Caco-2 (cell line): ENCODE measurements around the gene SNAP25. TPM values are rescaled to one million over a fixed set of nuclear protein-coding genes. Genes with fewer than 3 reads are reported as not detected.
A peak's percentile ranks its signal among the peaks of the same experiment; 100 is the strongest.

ENCODE experiments used
- BruUV-seq: library from RNA; stranded (reverse); fragments of 400-500 nt; replicated peaks from 2 replicates; lab custom pipeline; 2021; lab: Mats Ljungman, UMichigan
- CTCF ChIA-PET: fragments of 300-600 bp; sonication (Branson Sonifier 250); formaldehyde crosslinking; loops from one replicate; lab custom pipeline; 2022; ENCODE audit warnings: antibody characterized with exemption; lab: Charles Lee
- POLR2A ChIA-PET: fragments of 300-600 bp; sonication (Branson Sonifier 250); formaldehyde crosslinking; loops from one replicate; lab custom pipeline; 2022; ENCODE audit warnings: antibody characterized with exemption; lab: Charles Lee
- DNase-seq, 2 experiments: peaks; one replicate each; pipeline versions ENCODE4 v3.0.0 to v3.0.0-alpha.2; 2020 to 2022
- H3K27me3 ChIP-seq: replicated peaks from 2 replicates; pipeline ENCODE4 v1.6.0; 2011; ENCODE audit warnings: low read length; ENCODE audit not compliant: control insufficient read depth, insufficient read depth
- H3K36me3 ChIP-seq: 2 replicates; pipeline ENCODE4 v1.5.1; 2011; ENCODE audit warnings: low read length; ENCODE audit not compliant: control insufficient read depth, insufficient read depth
- H3K4me1 ChIP-seq: fragments of 250-450 bp; sonication (Bioruptor Pico); 2 replicates; pipeline ENCODE4 v1.5.1; 2020; ENCODE audit warnings: mild to moderate bottlenecking
- H3K4me3 ChIP-seq: 2 replicates; pipeline ENCODE4 v1.5.1; 2011; ENCODE audit warnings: low read depth, mild to moderate bottlenecking, control low read depth, low read length
- H3K9me3 ChIP-seq: fragments of 250-450 bp; sonication (Bioruptor Pico); 2 replicates; pipeline ENCODE4 v1.5.1; 2020; ENCODE audit warnings: mild to moderate bottlenecking, moderate library complexity
- H3K27ac Mint-ChIP-seq: one replicate; pipeline ENCODE4 v1.8.0; 2022; ENCODE audit warnings: mixed read lengths; ENCODE audit not compliant: unreplicated experiment
- H3K27me3 Mint-ChIP-seq: one replicate; pipeline ENCODE4 v1.8.0; 2022; ENCODE audit warnings: mixed read lengths; ENCODE audit not compliant: insufficient read depth, unreplicated experiment
- H3K36me3 Mint-ChIP-seq: one replicate; pipeline ENCODE4 v1.8.0; 2022; ENCODE audit warnings: mild to moderate bottlenecking, mixed read lengths; ENCODE audit not compliant: insufficient read depth, unreplicated experiment
- H3K4me1 Mint-ChIP-seq: one replicate; pipeline ENCODE4 v1.8.0; 2022; ENCODE audit warnings: low read depth, mixed read lengths; ENCODE audit not compliant: unreplicated experiment
- H3K4me3 Mint-ChIP-seq: one replicate; pipeline ENCODE4 v1.8.0; 2022; ENCODE audit warnings: mild to moderate bottlenecking, moderate library complexity, mixed read lengths; ENCODE audit not compliant: unreplicated experiment
- H3K9me3 Mint-ChIP-seq: one replicate; pipeline ENCODE4 v1.8.0; 2022; ENCODE audit warnings: mixed read lengths; ENCODE audit not compliant: unreplicated experiment
- intact Hi-C: fragments of 100-400 bp; cut with micrococcal nuclease; formaldehyde crosslinking; loops from one replicate; pipeline ENCODE4 v1.10.0; 2022; ENCODE audit not compliant: unreplicated experiment
- total RNA-seq: library from RNA; stranded (reverse); gene quantifications from 2 replicates; pipeline ENCODE4 v1.2.3, GENCODE V29; 2022
- TF ChIP-seq, protein P1 (sequence below), 2 experiments: fragments of 200-600 bp in 1 of 2; IDR thresholded peaks; 1 replicate in 1 of 2; 2 replicates in 1 of 2; pipeline versions ENCODE4 v1.5.1 to v1.8.0; 2011 to 2022; ENCODE audit warnings: antibody characterized with exemption in 1 of 2, control low read depth in 1 of 2, inconsistent platforms in 1 of 2, low read depth in 1 of 2, low read length in 1 of 2, mild to moderate bottlenecking in 1 of 2, moderate library complexity in 1 of 2; ENCODE audit not compliant: insufficient read depth in 1 of 2, severe bottlenecking in 1 of 2, unreplicated experiment in 1 of 2

SNAP25 gene
- total RNA-seq, 1 experiment from 2014 or later, result not detected

- ChIA-PET POLR2A (no interaction called here), CTCF (no interaction called here)
- Mint-ChIP-seq H3K4me1 (no peaks in the 10 kb centered on the region), H3K9me3 (no peaks in the 10 kb centered on the region), H3K27me3 (peaks cover 11% of the 10 kb centered on the region), H3K4me3 (no peak overlapping the region), H3K27ac (no peak overlapping the region), H3K36me3 (no peaks in the 10 kb centered on the region)
- Histone ChIP-seq H3K9me3 (no peaks in the 10 kb centered on the region), H3K4me3 (no peak overlapping the region), H3K4me1 (no peaks in the 10 kb centered on the region), H3K36me3 (no peaks in the 10 kb centered on the region), H3K27me3 (no peaks in the 10 kb centered on the region)
- TF ChIP-seq, protein P1, sequence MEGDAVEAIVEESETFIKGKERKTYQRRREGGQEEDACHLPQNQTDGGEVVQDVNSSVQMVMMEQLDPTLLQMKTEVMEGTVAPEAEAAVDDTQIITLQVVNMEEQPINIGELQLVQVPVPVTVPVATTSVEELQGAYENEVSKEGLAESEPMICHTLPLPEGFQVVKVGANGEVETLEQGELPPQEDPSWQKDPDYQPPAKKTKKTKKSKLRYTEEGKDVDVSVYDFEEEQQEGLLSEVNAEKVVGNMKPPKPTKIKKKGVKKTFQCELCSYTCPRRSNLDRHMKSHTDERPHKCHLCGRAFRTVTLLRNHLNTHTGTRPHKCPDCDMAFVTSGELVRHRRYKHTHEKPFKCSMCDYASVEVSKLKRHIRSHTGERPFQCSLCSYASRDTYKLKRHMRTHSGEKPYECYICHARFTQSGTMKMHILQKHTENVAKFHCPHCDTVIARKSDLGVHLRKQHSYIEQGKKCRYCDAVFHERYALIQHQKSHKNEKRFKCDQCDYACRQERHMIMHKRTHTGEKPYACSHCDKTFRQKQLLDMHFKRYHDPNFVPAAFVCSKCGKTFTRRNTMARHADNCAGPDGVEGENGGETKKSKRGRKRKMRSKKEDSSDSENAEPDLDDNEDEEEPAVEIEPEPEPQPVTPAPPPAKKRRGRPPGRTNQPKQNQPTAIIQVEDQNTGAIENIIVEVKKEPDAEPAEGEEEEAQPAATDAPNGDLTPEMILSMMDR (IDR thresholded peaks at IDR 0.05; ENCODE audit: insufficient read depth in 1 of 2, low read depth in 1 of 2, low read length in 1 of 2, severe bottlenecking in 1 of 2, unreplicated experiment in 1 of 2), result no peak
- no peak for DNase-seq
- no TSS peak for BruUV-seq
- intact Hi-C loops, result no loop called here
These were observed 5.1 kb upstream of the SNAP25 start for GRCh38 chr20:10213526-10213925.

- ChIA-PET POLR2A (no interaction called here), CTCF (no interaction called here)
- H3K9me3 Mint-ChIP-seq, result no peaks in the 10 kb centered on the region
- TF ChIP-seq, protein P1 (IDR thresholded peaks at IDR 0.05; ENCODE audit: insufficient read depth in 1 of 2, low read depth in 1 of 2, low read length in 1 of 2, severe bottlenecking in 1 of 2, unreplicated experiment in 1 of 2), result no peak
- no peaks in the 10 kb centered on the region for H3K36me3 Mint-ChIP-seq
- intact Hi-C loops, result no loop called here
- no peak overlapping the region for H3K4me3 Mint-ChIP-seq
- H3K27me3 Mint-ChIP-seq, result peaks cover 12% of the 10 kb centered on the region
- no peak for DNase-seq
- H3K4me1 ChIP-seq, result no peaks in the 10 kb centered on the region
- BruUV-seq, result no TSS peak
- H3K27me3 ChIP-seq, result no peaks in the 10 kb centered on the region
- H3K27ac Mint-ChIP-seq, result no peak overlapping the region
- H3K4me3 ChIP-seq, result no peak overlapping the region
- no peaks in the 10 kb centered on the region for H3K4me1 Mint-ChIP-seq
- H3K9me3 ChIP-seq, result no peaks in the 10 kb centered on the region
- H3K36me3 ChIP-seq, result no peaks in the 10 kb centered on the region
These were observed 2.4 kb upstream of the SNAP25 start for GRCh38 chr20:10216146-10216791.

DNA sequence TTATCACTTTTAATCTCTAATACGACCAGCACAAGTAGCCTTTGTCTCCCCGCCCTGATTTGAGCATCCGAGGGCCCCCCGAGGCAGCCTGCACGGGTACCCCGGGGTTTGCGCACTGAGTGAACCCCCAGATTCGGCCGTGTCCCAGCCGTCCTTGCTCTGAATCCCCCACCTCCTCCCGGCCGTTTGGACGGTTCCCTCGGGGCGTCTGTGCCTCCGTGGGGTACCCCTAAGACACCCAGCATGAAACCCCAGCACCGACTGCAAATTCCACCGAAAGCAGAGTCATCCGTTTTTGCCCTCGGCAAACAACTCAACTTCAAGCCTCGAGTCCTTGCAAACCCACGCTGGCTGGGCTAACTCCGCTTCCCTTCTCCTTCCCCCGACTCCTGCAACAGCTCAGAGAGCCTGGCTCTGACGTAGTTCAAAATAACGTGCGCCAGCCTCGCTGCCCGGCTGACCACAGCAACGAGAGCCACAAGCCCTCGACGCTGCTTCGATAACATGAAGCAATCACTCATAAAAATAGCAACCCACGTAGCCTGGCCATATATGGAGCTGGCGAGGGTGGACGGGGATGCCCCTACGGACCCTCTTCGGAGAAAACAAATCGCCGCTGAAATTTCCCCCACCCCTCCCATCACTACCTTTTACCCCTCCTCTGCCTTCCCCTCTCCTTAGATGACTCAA, 764 bp upstream of the SNAP25 start:
- Mint-ChIP-seq H3K9me3 (no peaks in the 10 kb centered on the region), H3K27ac (no peak overlapping the region), H3K4me1 (no peaks in the 10 kb centered on the region), H3K27me3 (peaks cover 15% of the 10 kb centered on the region), H3K4me3 (peak overlapping the region; percentile 25), H3K36me3 (no peaks in the 10 kb centered on the region)
- intact Hi-C loops, result no loop called here
- H3K27me3 ChIP-seq, result no peaks in the 10 kb centered on the region
- BruUV-seq, result no TSS peak
- no peaks in the 10 kb centered on the region for H3K9me3 ChIP-seq
- H3K4me1 ChIP-seq, result no peaks in the 10 kb centered on the region
- TF ChIP-seq, protein P1 (IDR thresholded peaks at IDR 0.05; ENCODE audit: insufficient read depth in 1 of 2, low read depth in 1 of 2, low read length in 1 of 2, severe bottlenecking in 1 of 2, unreplicated experiment in 1 of 2), result no peak
- ChIA-PET CTCF (no interaction called here), POLR2A (no interaction called here)
- H3K36me3 ChIP-seq, result no peaks in the 10 kb centered on the region
- H3K4me3 ChIP-seq, result no peak overlapping the region
- no peak for DNase-seq
